Spleen (tissue), 7 donors: ENCODE data around the gene UBAC1.

Experiments used
- CTCF ChIP-seq, 11 experiments: fragments of 200-600 bp in 7 of 11; fragments of 450-650 bp in 4 of 11; sonication (generic) in 4 of 11; IDR thresholded peaks in 8 of 11; conservative IDR thresholded peaks in 3 of 11; 1 replicate in 7 of 11; 2 replicates in 4 of 11; pipeline versions ENCODE4 v1.4.0 to v1.8.0; 2016 to 2021; ENCODE audit warnings: antibody characterized with exemption in 11 of 11, inconsistent platforms in 4 of 11, mild to moderate bottlenecking in 1 of 11
- POLR2A ChIP-seq, 3 donors: fragments of 450-650 bp; IDR thresholded peaks; one replicate each; pipeline ENCODE4 v1.5.1; 2017; ENCODE audit warnings: antibody characterized with exemption in 3 of 3, mild to moderate bottlenecking in 1 of 3
- POLR2AphosphoS5 ChIP-seq, 3 donors: sonication (generic); formaldehyde crosslinking; IDR thresholded peaks; one replicate each; pipeline ENCODE4 v1.5.1; 2017; ENCODE audit warnings: antibody characterized with exemption in 3 of 3
- donor health status: DM: no; HTN: no; CAD: no; lungs with moderate emphysema.
- donor health status: DM: no; HTN: no; CAD: no.
- donor health status: DM: no; HTN: no; CAD: no.

GRCh38 chr9:135984072-135984710, 23.0 kb upstream of the UBAC1 start:
- TF ChIP-seq CTCF (IDR thresholded peaks at IDR 0.05 in 8 of 11, conservative IDR thresholded peaks at IDR 0.05 in 3 of 11) (no peak), POLR2A (IDR thresholded peaks at IDR 0.05) (no peak), POLR2AphosphoS5 (IDR thresholded peaks at IDR 0.05) (no peak)
